K562 (cell line): ENCODE measurements around the gene NRG3. TPM values are rescaled to one million over a fixed set of nuclear protein-coding genes. Genes with fewer than 3 reads are reported as not detected.

Experiments used
- ATAC-seq: fragments of 200-7000 bp; cut with Tn5 transposase; 3 replicates; pipeline ENCODE4 v1.9.1; 2020; ENCODE audit warnings: moderate library complexity
- BruUV-seq: library from RNA; stranded (reverse); fragments of 400-500 nt; replicated peaks from 2 replicates; lab custom pipeline; 2021; lab: Mats Ljungman, UMichigan
- CTCF ChIA-PET: fragments of 300-600 bp; formaldehyde crosslinking; extraction: SDS; loops from one replicate; lab custom pipeline; 2021; ENCODE audit warnings: low intra/inter-chr PET ratio; lab: Yijun Ruan, JAX
- POLR2A ChIA-PET: fragments of 300-600, 350-650 bp; sonication (Branson Sonifier 250); formaldehyde crosslinking; extraction: SDS; loops from one replicate; lab custom pipeline; 2021; ENCODE audit warnings: antibody characterized with exemption, inconsistent platforms; lab: Yijun Ruan, JAX
- DNase-seq, 4 experiments: peaks; one replicate each; pipeline versions ENCODE4 v3.0.0 to v3.0.0-alpha.2; 2011 to 2018; ENCODE audit warnings: low spot score in 3 of 4, mixed read lengths in 3 of 4; ENCODE audit errors: extremely low read depth in 1 of 4
- FAIRE-seq: peaks from 2 replicates; lab custom pipeline; 2011; peaks lifted over from hg19 to GRCh38; lab: Jason Lieb, UNC
- H2AFZ ChIP-seq: 2 replicates; pipeline ENCODE4 v1.6.0; 2011; ENCODE audit warnings: low read depth, low read length, control low read depth, inconsistent platforms
- H3K27ac ChIP-seq: fragments of 200-600 bp; 3 replicates; pipeline ENCODE4 v1.8.0; 2011; ENCODE audit warnings: low read depth, mild to moderate bottlenecking, control low read depth, inconsistent platforms, low read length, moderate library complexity, mixed read lengths; ENCODE audit errors: extremely low read depth
- H3K27me3 ChIP-seq, 2 experiments: fragments of 300-600 bp in 1 of 2; 2 replicates in 1 of 2; 3 replicates in 1 of 2; pipeline versions ENCODE4 v1.6.0 to v1.8.0; 2011; ENCODE audit warnings: inconsistent platforms in 2 of 2, low read length in 2 of 2, mild to moderate bottlenecking in 1 of 2, mixed read lengths in 1 of 2, moderate library complexity in 1 of 2; ENCODE audit not compliant: control insufficient read depth in 2 of 2, insufficient read depth in 2 of 2
- H3K36me3 ChIP-seq: fragments of 300-600 bp; 3 replicates; pipeline ENCODE4 v1.8.0; 2011; ENCODE audit warnings: mild to moderate bottlenecking, low read length, inconsistent platforms; ENCODE audit not compliant: control insufficient read depth, insufficient read depth
- H3K4me1 ChIP-seq, 2 experiments: fragments of 200-600 bp in 1 of 2; replicated peaks in 1 of 2; 2 replicates in 1 of 2; 3 replicates in 1 of 2; pipeline versions ENCODE4 v1.5.1 to v1.8.0; 2011; ENCODE audit warnings: inconsistent platforms in 2 of 2, low read length in 2 of 2, mild to moderate bottlenecking in 1 of 2, mixed read lengths in 1 of 2, moderate library complexity in 1 of 2; ENCODE audit not compliant: control insufficient read depth in 2 of 2, insufficient read depth in 2 of 2
- H3K4me2 ChIP-seq: 2 replicates; pipeline ENCODE4 v1.6.1; 2011; ENCODE audit warnings: low read length, control low read depth, inconsistent platforms, mixed read lengths; ENCODE audit not compliant: insufficient read depth
- H3K4me3 ChIP-seq: fragments of 200-600 bp; sonication (generic), shearing (Covaris generic); 2 replicates; pipeline ENCODE4 v1.5.1; 2016; ENCODE audit warnings: control low read depth, inconsistent platforms
- H3K79me2 ChIP-seq: fragments of 200-600 bp; 3 replicates; pipeline ENCODE4 v1.8.0; 2011; ENCODE audit warnings: low read length, inconsistent platforms; ENCODE audit not compliant: control insufficient read depth, insufficient read depth
- H3K9ac ChIP-seq, 2 experiments: 2 replicates each; pipeline versions ENCODE4 v1.6.0 to v1.6.1; 2011; ENCODE audit warnings: low read depth in 2 of 2, low read length in 2 of 2, control low read depth in 1 of 2, inconsistent platforms in 1 of 2, mild to moderate bottlenecking in 1 of 2, mixed read lengths in 1 of 2; ENCODE audit not compliant: insufficient read depth in 1 of 2
- H3K9me1 ChIP-seq: one replicate; pipeline ENCODE4 v1.6.0; 2011; ENCODE audit warnings: inconsistent platforms, mild to moderate bottlenecking, low read length, moderate library complexity; ENCODE audit not compliant: control insufficient read depth, insufficient read depth
- H3K9me3 ChIP-seq: replicated peaks from 2 replicates; pipeline ENCODE4 v1.5.1; 2011; ENCODE audit warnings: low read depth, low read length, inconsistent platforms; ENCODE audit not compliant: control insufficient read depth, insufficient read depth
- H4K20me1 ChIP-seq: replicated peaks from 2 replicates; pipeline ENCODE4 v1.6.1; 2011; ENCODE audit warnings: low read length, inconsistent platforms, mixed read lengths; ENCODE audit not compliant: control insufficient read depth, insufficient read depth
- ATF2 ChIP-seq: sonication (generic); formaldehyde crosslinking; IDR thresholded peaks from 2 replicates; pipeline ENCODE4 v1.8.1; 2022; ENCODE audit warnings: missing genetic modification reagents
- BDP1 ChIP-seq: IDR thresholded peaks from 3 replicates; pipeline ENCODE4 v1.6.1; 2011; ENCODE audit not compliant: insufficient read length, insufficient read depth
- BRCA1 ChIP-seq, 2 experiments: fragments of 450-650 bp in 1 of 2; sonication (generic) in 1 of 2; formaldehyde crosslinking in 1 of 2; IDR thresholded peaks; 2 replicates each; pipeline versions ENCODE4 v1.5.0 to v1.6.1; 2017 to 2020; ENCODE audit warnings: mild to moderate bottlenecking in 1 of 2, missing genetic modification reagents in 1 of 2
- DACH1 ChIP-seq: fragments of 450-650 bp; IDR thresholded peaks from 2 replicates; pipeline ENCODE4 v1.6.1; 2018; ENCODE audit not compliant: partially characterized antibody
- FUS ChIP-seq: fragments of 200-400 bp; formaldehyde crosslinking; optimal IDR thresholded peaks from 2 replicates; pipeline ENCODE3; 2017; ENCODE audit warnings: low read depth, low read length
- LEF1 ChIP-seq: fragments of 450-650 bp; IDR thresholded peaks from 2 replicates; pipeline ENCODE4 v1.6.1; 2016; ENCODE audit warnings: mild to moderate bottlenecking
- MAX ChIP-seq: sonication (generic); formaldehyde crosslinking; IDR thresholded peaks from 2 replicates; pipeline ENCODE4 v1.9.0; 2022; ENCODE audit warnings: mild to moderate bottlenecking, missing genetic modification reagents
- MITF ChIP-seq: IDR thresholded peaks from 2 replicates; pipeline ENCODE4 v1.6.1; 2014; ENCODE audit warnings: antibody characterized with exemption
- NR2F6 ChIP-seq: fragments of 450-650 bp; formaldehyde crosslinking; IDR thresholded peaks from 2 replicates; pipeline ENCODE4 v1.4.0; 2020; ENCODE audit warnings: mild to moderate bottlenecking
- PHF21A ChIP-seq: fragments of 450-650 bp; IDR thresholded peaks from 2 replicates; pipeline ENCODE4 v1.6.1; 2017; ENCODE audit warnings: low read depth, borderline replicate concordance
- SMAD3 ChIP-seq: fragments of 450-650 bp; formaldehyde crosslinking; conservative IDR thresholded peaks from 2 replicates; pipeline ENCODE4 v1.4.0; 2020; ENCODE audit warnings: mild to moderate bottlenecking
- TCF15 ChIP-seq: fragments of 250-450 bp; sonication (Bioruptor Pico); IDR thresholded peaks from 2 replicates; pipeline ENCODE4 v1.8.0; 2022; ENCODE audit warnings: moderate library complexity, mild to moderate bottlenecking, inconsistent platforms
- USF1 ChIP-seq: sonication (generic); formaldehyde crosslinking; IDR thresholded peaks from 2 replicates; pipeline ENCODE4 v1.9.0; 2022; ENCODE audit warnings: mild to moderate bottlenecking, missing genetic modification reagents
- ZBTB49 ChIP-seq: sonication (generic); formaldehyde crosslinking; IDR thresholded peaks from 2 replicates; pipeline ENCODE4 v1.8.0; 2022; ENCODE audit warnings: missing genetic modification reagents, mild to moderate bottlenecking, borderline replicate concordance
- ZNF239 ChIP-seq: fragments of 250-450 bp; sonication (Bioruptor Pico); IDR thresholded peaks from 2 replicates; pipeline ENCODE4 v1.4.0; 2020; ENCODE audit warnings: mild to moderate bottlenecking
- WGBS: fragments of 100-300 bp; shearing (Covaris generic); methylation state at CpG from one replicate; pipeline ENCODE4 v1.1.6; 2016; ENCODE audit warnings: low coverage, mixed read lengths; ENCODE audit not compliant: insufficient coverage; ENCODE audit errors: missing lambda C conversion rate; 5-methylcytosine and 5-hydroxymethylcytosine counted together
- in situ Hi-C: fragments of 300-500 bp; cut with MboI; formaldehyde crosslinking; loops from 4 replicates; pipeline ENCODE4 v1.15.0; 2018; ENCODE audit warnings: inconsistent platforms, mixed read lengths
- intact Hi-C: fragments of 100-400 bp; cut with micrococcal nuclease; formaldehyde crosslinking; loops from 2 replicates; pipeline ENCODE4 v1.14.2; 2022
- polyA plus RNA-seq, 8 experiments: library from polyadenylated mRNA; depleted of rRNA in 4 of 8; stranded (reverse) in 5 of 8; unstranded in 3 of 8; fragments of >200 nt; fragmentation: Nextera tagmentation in 2 of 8; fragmentation: Illumina TruSeq in 1 of 8; extraction: Ambion mirVana in 2 of 8; extraction: Trizol in 1 of 8; gene quantifications; 2 replicates each; pipeline versions ENCODE4 v1.2.1 to v1.2.3, GENCODE V29; 2011 to 2014; ENCODE audit warnings: inconsistent platforms in 1 of 8, missing spikeins in 1 of 8
- total RNA-seq, 7 experiments: library from RNA; depleted of rRNA in 6 of 7; stranded (reverse); fragments of >200 nt in 6 of 7; fragmentation: Illumina TruSeq in 2 of 7; extraction: Trizol in 2 of 7; gene quantifications; 2 replicates each; pipeline versions ENCODE4 v1.2.1 to v1.2.3, GENCODE V29; 2011 to 2021; ENCODE audit warnings: low replicate concordance in 1 of 7

Gene NRG3
- total and polyA plus RNA-seq, 9 of the 15 experiments (the other 6 are each of a cell fraction or from before 2014, with no cell fraction given), result not detected

- TF ChIP-seq ZBTB49, result no peak
- no peak for TF ChIP-seq NR2F6 (CRISPR knock-in tag)
- no peak for TF ChIP-seq FUS
- TF ChIP-seq TCF15, result no peak
Measured at GRCh38 chr10:82618007-82618406, 743.0 kb downstream of the NRG3 start (continued).

- H3K4me1 ChIP-seq, result no peaks in the 10 kb centered on the region
- H3K4me3 ChIP-seq, result no peak overlapping the region
- H3K36me3 ChIP-seq, result no peaks in the 10 kb centered on the region
- ATAC-seq (no peak), FAIRE-seq (no peak), DNase-seq (no peak)
- H4K20me1 ChIP-seq, result no peaks in the 10 kb centered on the region
- 0% methylated on average over 4 of the region's 4 CpGs for whole genome bisulfite sequencing
- H3K27me3 ChIP-seq, result no peaks in the 10 kb centered on the region
- ChIA-PET CTCF (no interaction called here), POLR2A (interaction anchor here (0.7 to 1.0 kb wide), 2 partner anchors 16 to 1603 kb away, joined by 3 to 6 read pairs; no protein-coding TSS in a partner anchor)
- H3K9me1 ChIP-seq, result no peaks in the 10 kb centered on the region
- H3K9ac ChIP-seq, result no peak overlapping the region
- no TSS peak for BruUV-seq
- in situ Hi-C loops (no loop called here), intact Hi-C loops (no loop called here)
- 0 out of 2 replicates have a peak, but pooled peaks cover 4% of the 10 kb centered on the region for H3K9me3 ChIP-seq
- TF ChIP-seq DACH1 (no peak), BDP1 (no peak), LEF1 (no peak), BRCA1 (IDR thresholded peaks at IDR 0.05) (no peak), BRCA1 (CRISPR knock-in tag; IDR thresholded peaks at IDR 0.05) (no peak), ATF2 (no peak), USF1 (CRISPR knock-in tag) (no peak), SMAD3 (CRISPR knock-in tag) (no peak), ZNF239 (CRISPR knock-in tag) (no peak), MITF (no peak), PHF21A (no peak), MAX (no peak)
- no peak overlapping the region for H3K27ac ChIP-seq
- no peak overlapping the region for H2AFZ ChIP-seq
- H3K79me2 ChIP-seq, result no peaks in the 10 kb centered on the region
- no peak overlapping the region for H3K4me2 ChIP-seq
Measured at GRCh38 chr10:82621680-82622079, 746.7 kb downstream of the NRG3 start.
